ENCODE results near the gene CCNT1. TPM values are rescaled to one million over a fixed set of nuclear protein-coding genes. Genes with fewer than 3 reads are reported as not detected.

The CCNT1 gene
- polyA plus RNA-seq, 3 donors, result 2.3 to 8.3 (median 4.4) TPM

- no CpG with 5 or more reads among the region's 4 CpGs for WGBS (ENCODE audit: insufficient coverage)
- no peak overlapping the region for H3K4me2 ChIP-seq (replicated peaks; ENCODE audit: extremely low read depth, low read length, poor library complexity, severe bottlenecking)
- no peak overlapping the region for H3K4me3 Mint-ChIP-seq
- no peak for TF ChIP-seq CTCF (IDR thresholded peaks at IDR 0.05)
- H3K9ac ChIP-seq (ENCODE audit: insufficient read depth, low read length, poor library complexity, severe bottlenecking), result no peak overlapping the region
- peaks cover 0 to 3% (median 2%) of the 10 kb centered on the region in 3 donors for H3K27me3 Mint-ChIP-seq (ENCODE audit: low read depth in 3 of 3)
- H3K4me1 Mint-ChIP-seq, result no peaks in the 10 kb centered on the region
- H3K27me3 ChIP-seq (ENCODE audit: control insufficient read depth in 2 of 2, insufficient read depth in 2 of 2, low read length in 2 of 2), result no peaks in the 10 kb centered on the region
- no peak overlapping the region for H3K27ac Mint-ChIP-seq
- no peak overlapping the region for H2AFZ ChIP-seq (ENCODE audit: insufficient read depth, low read depth, low read length, poor library complexity, severe bottlenecking)
- H3K36me3 Mint-ChIP-seq, result no peaks in the 10 kb centered on the region
- no peak overlapping the region for H3K27ac ChIP-seq (ENCODE audit: low read depth in 1 of 2, low read length in 2 of 2)
- no peaks in the 10 kb centered on the region for H3K79me2 ChIP-seq (ENCODE audit: insufficient read depth, low read length)
- no peak for DNase-seq
- no peaks in the 10 kb centered on the region for H3K9me3 ChIP-seq (replicated peaks in 1 of 2; ENCODE audit: control insufficient read depth in 1 of 2, insufficient read depth in 1 of 2, low read length in 2 of 2)
- intact Hi-C loops (cut with micrococcal nuclease), result no loop called here
- H3K36me3 ChIP-seq (replicated peaks in 1 of 2; ENCODE audit: control insufficient read depth in 1 of 2, insufficient read depth in 2 of 2, low read length in 2 of 2), result no peaks in the 10 kb centered on the region
- H3K4me3 ChIP-seq (replicated peaks in 1 of 3; ENCODE audit: low read depth in 2 of 3, low read length in 3 of 3), result no peak overlapping the region
- H3K4me1 ChIP-seq (ENCODE audit: control insufficient read depth in 1 of 2, insufficient read depth in 2 of 2, low read length in 2 of 2), result no peaks in the 10 kb centered on the region
- H3K9me3 Mint-ChIP-seq, result peaks cover 0 to 3% (median 0%) of the 10 kb centered on the region in 7 donors
- H4K20me1 ChIP-seq (ENCODE audit: insufficient read depth, low read length), result no peaks in the 10 kb centered on the region
Observed at GRCh38 chr12:48758186-48758585, 41.7 kb upstream of the CCNT1 start.

GRCh38 chr12:48750769-48751356 is 34.4 kb upstream of the CCNT1 start:
- peak overlapping the region in 1 of 7 donors; percentile 50 for H3K27ac Mint-ChIP-seq
- no peak overlapping the region for H3K4me3 Mint-ChIP-seq
- Histone ChIP-seq H3K4me2 (replicated peaks; ENCODE audit: extremely low read depth, low read length, poor library complexity, severe bottlenecking) (no peak overlapping the region), H3K4me3 (replicated peaks in 1 of 3; ENCODE audit: low read depth in 2 of 3, low read length in 3 of 3) (no peak overlapping the region), H3K9ac (ENCODE audit: insufficient read depth, low read length, poor library complexity, severe bottlenecking) (no peak overlapping the region), H3K27ac (ENCODE audit: low read depth in 1 of 2, low read length in 2 of 2) (no peak overlapping the region), H2AFZ (ENCODE audit: insufficient read depth, low read depth, low read length, poor library complexity, severe bottlenecking) (no peak overlapping the region), H3K79me2 (ENCODE audit: insufficient read depth, low read length) (no peaks in the 10 kb centered on the region), H4K20me1 (ENCODE audit: insufficient read depth, low read length) (no peaks in the 10 kb centered on the region), H3K4me1 (ENCODE audit: control insufficient read depth in 1 of 2, insufficient read depth in 2 of 2, low read length in 2 of 2) (no peaks in the 10 kb centered on the region), H3K27me3 (ENCODE audit: control insufficient read depth in 2 of 2, insufficient read depth in 2 of 2, low read length in 2 of 2) (no peaks in the 10 kb centered on the region), H3K9me3 (replicated peaks in 1 of 2; ENCODE audit: control insufficient read depth in 1 of 2, insufficient read depth in 1 of 2, low read length in 2 of 2) (no peaks in the 10 kb centered on the region), H3K36me3 (replicated peaks in 1 of 2; ENCODE audit: control insufficient read depth in 1 of 2, insufficient read depth in 2 of 2, low read length in 2 of 2) (no peaks in the 10 kb centered on the region)
- no peak for TF ChIP-seq CTCF (IDR thresholded peaks at IDR 0.05)
- no peak for DNase-seq
- intact Hi-C loops (cut with micrococcal nuclease), result loop anchor here in 1 of 2 donors (5.0 kb wide), 1 partner anchor 46 kb away; no protein-coding TSS in a partner anchor
- H3K4me1 Mint-ChIP-seq, result peaks cover 3% of the 10 kb centered on the region
- no peaks in the 10 kb centered on the region for H3K36me3 Mint-ChIP-seq
- peaks cover 0 to 1% (median 0%) of the 10 kb centered on the region in 7 donors for H3K9me3 Mint-ChIP-seq
- peaks cover 0 to 2% (median 2%) of the 10 kb centered on the region in 3 donors for H3K27me3 Mint-ChIP-seq (ENCODE audit: low read depth in 3 of 3)
- no CpG with 5 or more reads among the region's 2 CpGs for WGBS (ENCODE audit: insufficient coverage)

Measured in CD14-positive monocyte (primary cell).